H1 (cell line): ENCODE measurements around the gene FXYD7. TPM values are rescaled to one million over a fixed set of nuclear protein-coding genes. Genes with fewer than 3 reads are reported as not detected.

Experiments
- CTCF ChIA-PET: fragments of 300-600 bp; sonication (Branson Sonifier 250); formaldehyde crosslinking; loops from one replicate; lab custom pipeline; 2021; ENCODE audit not compliant: partially characterized antibody; lab: Charles Lee
- POLR2A ChIA-PET: fragments of 300-600 bp; sonication (Branson Sonifier 250); formaldehyde crosslinking; loops from one replicate; lab custom pipeline; 2021; ENCODE audit warnings: inconsistent platforms; ENCODE audit not compliant: partially characterized antibody; lab: Charles Lee
- DNase-seq, 2 experiments: peaks; one replicate each; pipeline versions ENCODE4 v3.0.0 to v3.0.0-alpha.2; 2010 to 2022; ENCODE audit warnings: low spot score in 2 of 2, low read depth in 1 of 2, mixed read lengths in 1 of 2
- FAIRE-seq: peaks from 2 replicates; lab custom pipeline; 2011; peaks lifted over from hg19 to GRCh38; lab: Jason Lieb, UNC
- H2AFZ ChIP-seq: 2 replicates; pipeline ENCODE4 v1.8.1; 2012; ENCODE audit warnings: low read length, inconsistent platforms
- H2AK5ac ChIP-seq: 2 replicates; pipeline ENCODE4 v1.6.1; 2013; ENCODE audit warnings: low read depth, low read length
- H2BK120ac ChIP-seq: replicated peaks from 2 replicates; pipeline ENCODE3; 2013; ENCODE audit warnings: low read depth, low read length, inconsistent platforms
- H2BK12ac ChIP-seq: 2 replicates; pipeline ENCODE4 v1.6.1; 2013; ENCODE audit warnings: low read depth, low read length
- H2BK15ac ChIP-seq: 2 replicates; pipeline ENCODE4 v1.6.1; 2013; ENCODE audit warnings: low read length
- H2BK20ac ChIP-seq: 2 replicates; pipeline ENCODE4 v1.6.1; 2013; ENCODE audit warnings: low read length
- H2BK5ac ChIP-seq: 2 replicates; pipeline ENCODE4 v1.6.1; 2013; ENCODE audit warnings: low read depth, low read length
- H3K14ac ChIP-seq: 2 replicates; pipeline ENCODE4 v1.6.1; 2013; ENCODE audit warnings: inconsistent platforms; ENCODE audit not compliant: insufficient read length
- H3K18ac ChIP-seq: 2 replicates; pipeline ENCODE4 v1.6.1; 2013; ENCODE audit warnings: low read length; ENCODE audit errors: extremely low read depth
- H3K23ac ChIP-seq: 2 replicates; pipeline ENCODE4 v1.6.1; 2013; ENCODE audit warnings: inconsistent platforms; ENCODE audit not compliant: insufficient read length
- H3K23me2 ChIP-seq: 2 replicates; pipeline ENCODE4 v1.6.1; 2013; ENCODE audit warnings: low read depth, low read length
- H3K27ac ChIP-seq: 2 replicates; pipeline ENCODE4 v1.6.1; 2011; ENCODE audit warnings: low read depth, low read length, inconsistent platforms
- H3K27me3 ChIP-seq, 4 experiments: replicated peaks in 1 of 4; 1 replicate in 1 of 4; 2 replicates in 3 of 4; pipeline versions ENCODE4 v1.6.1 to v1.8.1; 2011 to 2013; ENCODE audit warnings: low read length in 3 of 4, mild to moderate bottlenecking in 3 of 4, inconsistent platforms in 2 of 4, mixed read lengths in 2 of 4, moderate library complexity in 1 of 4; ENCODE audit not compliant: control insufficient read depth in 3 of 4, insufficient read depth in 3 of 4; ENCODE audit errors: extremely low read depth in 1 of 4
- H3K36me3 ChIP-seq, 4 experiments: 2 replicates each; pipeline versions ENCODE4 v1.6.1 to v1.8.1; 2011 to 2013; ENCODE audit warnings: mild to moderate bottlenecking in 4 of 4, low read length in 3 of 4, moderate library complexity in 2 of 4, control low read depth in 1 of 4, inconsistent platforms in 1 of 4; ENCODE audit not compliant: insufficient read depth in 4 of 4, control insufficient read depth in 2 of 4
- H3K4ac ChIP-seq: replicated peaks from 2 replicates; pipeline ENCODE3; 2013; ENCODE audit warnings: low read length, low read depth, mixed read lengths, inconsistent platforms; ENCODE audit not compliant: insufficient read length
- H3K4me1 ChIP-seq, 4 experiments: replicated peaks in 1 of 4; 1 replicate in 1 of 4; 2 replicates in 3 of 4; pipeline versions ENCODE4 v1.6.1 to v1.8.1; 2011 to 2013; ENCODE audit warnings: low read length in 3 of 4, inconsistent platforms in 2 of 4, mixed read lengths in 1 of 4; ENCODE audit not compliant: insufficient read depth in 4 of 4, control insufficient read depth in 3 of 4
- H3K4me2 ChIP-seq, 2 experiments: 2 replicates each; pipeline versions ENCODE4 v1.6.1 to v1.8.1; 2011 to 2013; ENCODE audit warnings: low read depth in 2 of 2, low read length in 2 of 2, control low read depth in 1 of 2, inconsistent platforms in 1 of 2, mild to moderate bottlenecking in 1 of 2; ENCODE audit not compliant: insufficient read depth in 1 of 2
- H3K4me3 ChIP-seq, 4 experiments: fragments of 200-600, 300-600 bp in 1 of 4; sonication (generic), shearing (Covaris generic), sonication (Bioruptor Twin) in 1 of 4; 2 replicates each; pipeline versions ENCODE4 v1.5.1 to v1.8.1; 2011 to 2016; ENCODE audit warnings: low read length in 4 of 4, low read depth in 3 of 4, control low read depth in 2 of 4, inconsistent platforms in 2 of 4, mild to moderate bottlenecking in 2 of 4, mixed read lengths in 1 of 4, moderate library complexity in 1 of 4; ENCODE audit not compliant: insufficient read depth in 2 of 4; ENCODE audit errors: extremely low read depth in 1 of 4
- H3K56ac ChIP-seq: replicated peaks from 2 replicates; pipeline ENCODE3; 2013; ENCODE audit warnings: low read depth, mild to moderate bottlenecking, mixed read lengths, low read length, inconsistent platforms; ENCODE audit not compliant: insufficient read length
- H3K79me1 ChIP-seq: 2 replicates; pipeline ENCODE4 v1.6.1; 2013; ENCODE audit warnings: low read depth, low read length, control low read depth
- H3K79me2 ChIP-seq, 2 experiments: 2 replicates each; pipeline versions ENCODE4 v1.6.1 to v1.8.1; 2012 to 2013; ENCODE audit warnings: low read length in 2 of 2, mild to moderate bottlenecking in 2 of 2, inconsistent platforms in 1 of 2; ENCODE audit not compliant: insufficient read depth in 2 of 2, control insufficient read depth in 1 of 2
- H3K9ac ChIP-seq, 4 experiments: replicated peaks in 1 of 4; 1 replicate in 1 of 4; 2 replicates in 3 of 4; pipeline versions ENCODE4 v1.6.1 to v1.8.1; 2011 to 2013; ENCODE audit warnings: low read depth in 3 of 4, low read length in 3 of 4, control low read depth in 2 of 4, mild to moderate bottlenecking in 2 of 4, moderate library complexity in 2 of 4, inconsistent platforms in 1 of 4; ENCODE audit errors: extremely low read depth in 1 of 4
- H3K9me3 ChIP-seq, 2 experiments: 2 replicates each; pipeline versions ENCODE4 v1.6.1 to v1.8.1; 2012 to 2013; ENCODE audit warnings: mild to moderate bottlenecking in 2 of 2, moderate library complexity in 2 of 2, control low read depth in 1 of 2, inconsistent platforms in 1 of 2, low read depth in 1 of 2, low read length in 1 of 2, mixed read lengths in 1 of 2; ENCODE audit not compliant: insufficient read depth in 2 of 2
- H4K20me1 ChIP-seq, 2 experiments: replicated peaks in 1 of 2; 2 replicates each; pipeline versions ENCODE3 to v1.8.1; 2011 to 2013; ENCODE audit warnings: inconsistent platforms in 2 of 2, low read length in 2 of 2, mild to moderate bottlenecking in 1 of 2; ENCODE audit not compliant: insufficient read depth in 2 of 2, control insufficient read depth in 1 of 2
- H4K5ac ChIP-seq: 2 replicates; pipeline ENCODE4 v1.6.1; 2013; ENCODE audit warnings: low read length, low read depth, mixed read lengths, inconsistent platforms; ENCODE audit not compliant: insufficient read length
- H4K8ac ChIP-seq: 2 replicates; pipeline ENCODE4 v1.8.0; 2013; ENCODE audit warnings: mild to moderate bottlenecking, moderate library complexity, low read length, inconsistent platforms; ENCODE audit not compliant: insufficient read depth; ENCODE audit errors: extremely low read depth
- H4K91ac ChIP-seq: replicated peaks from 2 replicates; pipeline ENCODE3; 2013; ENCODE audit warnings: low read length, mixed read lengths, inconsistent platforms; ENCODE audit not compliant: insufficient read length
- ASH2L ChIP-seq: fragments of 200-600, 300-600 bp; sonication (generic); IDR thresholded peaks from one replicate; pipeline ENCODE4 v1.7.1; 2017; ENCODE audit warnings: low read length
- GTF2F1 ChIP-seq: IDR thresholded peaks from 2 replicates; pipeline ENCODE4 v1.6.1; 2012; ENCODE audit warnings: low read depth, low read length, improper control_type of control experiment, borderline replicate concordance
- HDAC6 ChIP-seq: IDR thresholded peaks from one replicate; pipeline ENCODE4 v1.7.1; 2012; ENCODE audit warnings: low read depth, mild to moderate bottlenecking, inconsistent platforms, low read length, moderate library complexity
- JUND ChIP-seq: IDR thresholded peaks from 2 replicates; pipeline ENCODE4 v1.6.1; 2011; ENCODE audit warnings: mild to moderate bottlenecking, improper control_type of control experiment, low read length
- KDM4A ChIP-seq: IDR thresholded peaks from one replicate; pipeline ENCODE4 v1.7.1; 2012; ENCODE audit warnings: low read depth, mild to moderate bottlenecking, moderate library complexity, low read length, inconsistent platforms; ENCODE audit not compliant: severe bottlenecking
- NANOG ChIP-seq: IDR thresholded peaks from 2 replicates; pipeline ENCODE4 v1.6.1; 2011; ENCODE audit warnings: low read length, low read depth, mild to moderate bottlenecking, inconsistent platforms; ENCODE audit not compliant: insufficient read depth, poor library complexity, severe bottlenecking
- RBBP5 ChIP-seq: IDR thresholded peaks from 2 replicates; pipeline ENCODE4 v1.7.1; 2012; ENCODE audit warnings: low read depth, mild to moderate bottlenecking, inconsistent platforms, low read length, moderate library complexity, borderline replicate concordance
- SAP30 ChIP-seq: fragments of 300-600 bp; sonication (generic); IDR thresholded peaks from 2 replicates; pipeline ENCODE4 v1.7.1; 2012; ENCODE audit warnings: low read length, moderate library complexity, mild to moderate bottlenecking, inconsistent platforms; ENCODE audit not compliant: insufficient read depth, insufficient replicate concordance
- TAF1 ChIP-seq: IDR thresholded peaks from 2 replicates; pipeline ENCODE4 v1.6.1; 2011; ENCODE audit warnings: mild to moderate bottlenecking, low read depth, low read length
- USF2 ChIP-seq: IDR thresholded peaks from 2 replicates; pipeline ENCODE4 v1.6.1; 2011; ENCODE audit warnings: low read length, improper control_type of control experiment
- YY1 ChIP-seq: IDR thresholded peaks from 2 replicates; pipeline ENCODE4 v1.6.1; 2011; ENCODE audit warnings: low read depth, mild to moderate bottlenecking, low read length
- WGBS, 2 experiments: shearing (Covaris generic) in 1 of 2; methylation state at CpG; one replicate each; pipeline versions ENCODE4 v1.1.6 to v1.1.7; 2013 to 2015; ENCODE audit warnings: low lambda C conversion rate in 2 of 2, mixed read lengths in 2 of 2, inconsistent platforms in 1 of 2, low coverage in 1 of 2, missing lambda C conversion rate in 1 of 2; ENCODE audit not compliant: insufficient replicate concordance in 2 of 2, insufficient coverage in 1 of 2, insufficient read length in 1 of 2; ENCODE audit errors: extremely low coverage in 1 of 2, missing lambda C conversion rate in 1 of 2; 5-methylcytosine and 5-hydroxymethylcytosine counted together
- polyA plus RNA-seq, 7 experiments: library from polyadenylated mRNA; depleted of rRNA in 3 of 7; stranded (reverse) in 5 of 7; unstranded in 2 of 7; fragments of >200 nt in 5 of 7; fragments of 200-250 nt in 2 of 7; gene quantifications; 1 replicate in 5 of 7; 2 replicates in 1 of 7; 4 replicates in 1 of 7; pipeline versions ENCODE4 v1.2.1 to v1.2.3, GENCODE V29; 2011 to 2013; ENCODE audit warnings: missing spikeins in 2 of 7, mixed read lengths in 2 of 7
- total RNA-seq: library from RNA; stranded (reverse); fragmentation: NEBNext Ultra II Directional; extraction: Animal tissue kit (Norgen Biotek cat#: 25700); gene quantifications from 2 replicates; pipeline ENCODE4 v1.2.1, GENCODE V29; 2021

Gene FXYD7
- total and polyA plus RNA-seq, 2 of the 8 experiments (the other 6 are each of a cell fraction or from before 2014, with no cell fraction given) = 12.1 to 14.3 TPM

GRCh38 chr19:35165200-35166058 lies 22.4 kb downstream of the FXYD7 start:
- H3K23me2 ChIP-seq = no peaks in the 10 kb centered on the region
- 0 out of 4 replicates have a peak, but pooled peaks cover 0 to 2% of the 10 kb centered on the region in 2 experiments for H3K9me3 ChIP-seq
- H2AK5ac ChIP-seq = no peak overlapping the region
- no peaks in the 10 kb centered on the region; the same call in 1 of the 2 replicates for H3K79me1 ChIP-seq
- no peak overlapping the region for H3K27ac ChIP-seq
- H3K56ac ChIP-seq = no peak overlapping the region
- H4K8ac ChIP-seq = no peak overlapping the region
- H3K36me3 ChIP-seq = peaks cover 8 to 62% (median 37%) of the 10 kb centered on the region in 4 experiments; a peak in 7 of 8 replicates
- DNase-seq (no peak), FAIRE-seq (no peak)
- H4K91ac ChIP-seq = no peak overlapping the region
- TF ChIP-seq SAP30 (no peak), USF2 (no peak), YY1 (no peak), JUND (no peak), NANOG (no peak), KDM4A (no peak), GTF2F1 (no peak), ASH2L (no peak), TAF1 (no peak), RBBP5 (no peak), HDAC6 (no peak)
- H3K4me2 ChIP-seq = no peak overlapping the region
- H2BK15ac ChIP-seq = no peak overlapping the region
- no peak overlapping the region for H3K23ac ChIP-seq
- H2BK120ac ChIP-seq = no peak overlapping the region
- H3K4me1 ChIP-seq = no peaks in the 10 kb centered on the region
- ChIA-PET CTCF (interaction anchor here (1.6 kb wide), 1 partner anchor 39 kb away, joined by 3 read pairs; no protein-coding TSS in a partner anchor), POLR2A (interaction anchor here (1.5 kb wide), 1 partner anchor 8 kb away, joined by 3 read pairs; no protein-coding TSS in a partner anchor)
- no peak overlapping the region for H4K5ac ChIP-seq
- H2AFZ ChIP-seq = no peak overlapping the region
- no peaks in the 10 kb centered on the region for H3K27me3 ChIP-seq
- H3K9ac ChIP-seq = no peak overlapping the region
- no peak overlapping the region for H3K4ac ChIP-seq
- H3K14ac ChIP-seq = no peak overlapping the region
- H2BK12ac ChIP-seq = no peak overlapping the region
- no peak overlapping the region for H3K18ac ChIP-seq
- no peaks in the 10 kb centered on the region for H3K79me2 ChIP-seq
- WGBS, 2 experiments = 66% methylated on average over 5 of the region's 5 CpGs; no CpG with 5 or more reads in 1 of the 2 experiments
- H4K20me1 ChIP-seq = peaks cover 0 to 3% of the 10 kb centered on the region in 2 experiments
- H2BK5ac ChIP-seq = no peak overlapping the region
- no peak overlapping the region for H2BK20ac ChIP-seq
- H3K4me3 ChIP-seq = no peak overlapping the region
